22Rv1 (cell line): ENCODE data around the gene DMD.

Experiments used
- CTCF ChIP-seq: fragments of 450-650 bp; IDR thresholded peaks from 2 replicates; pipeline ENCODE4 v1.5.1; 2017; ENCODE audit warnings: mild to moderate bottlenecking
- ZFX ChIP-seq: fragments of 450-650 bp; IDR thresholded peaks from 2 replicates; pipeline ENCODE4 v1.6.1; 2017; ENCODE audit warnings: antibody characterized with exemption, borderline replicate concordance

- TF ChIP-seq CTCF (no peak), ZFX (no peak)
These were observed 2044.9 kb downstream of the DMD start for GRCh38 chrX:31166416-31166815.
